WI38 (cell line): Measurements from ENCODE around the gene WDFY4.

Experiments used
- H3K4me3 ChIP-seq: 2 replicates; pipeline ENCODE4 v1.5.1; 2011; ENCODE audit warnings: low read depth, mild to moderate bottlenecking, control low read depth, low read length
- TF ChIP-seq, protein P1 (sequence below): IDR thresholded peaks from 2 replicates; pipeline ENCODE4 v1.5.1; 2012; ENCODE audit warnings: low read depth, mild to moderate bottlenecking, control low read depth, low read length

Gene WDFY4

GRCh38 chr10:49012603-49013002, 327.9 kb downstream of the WDFY4 start:
- TF ChIP-seq, protein P1, sequence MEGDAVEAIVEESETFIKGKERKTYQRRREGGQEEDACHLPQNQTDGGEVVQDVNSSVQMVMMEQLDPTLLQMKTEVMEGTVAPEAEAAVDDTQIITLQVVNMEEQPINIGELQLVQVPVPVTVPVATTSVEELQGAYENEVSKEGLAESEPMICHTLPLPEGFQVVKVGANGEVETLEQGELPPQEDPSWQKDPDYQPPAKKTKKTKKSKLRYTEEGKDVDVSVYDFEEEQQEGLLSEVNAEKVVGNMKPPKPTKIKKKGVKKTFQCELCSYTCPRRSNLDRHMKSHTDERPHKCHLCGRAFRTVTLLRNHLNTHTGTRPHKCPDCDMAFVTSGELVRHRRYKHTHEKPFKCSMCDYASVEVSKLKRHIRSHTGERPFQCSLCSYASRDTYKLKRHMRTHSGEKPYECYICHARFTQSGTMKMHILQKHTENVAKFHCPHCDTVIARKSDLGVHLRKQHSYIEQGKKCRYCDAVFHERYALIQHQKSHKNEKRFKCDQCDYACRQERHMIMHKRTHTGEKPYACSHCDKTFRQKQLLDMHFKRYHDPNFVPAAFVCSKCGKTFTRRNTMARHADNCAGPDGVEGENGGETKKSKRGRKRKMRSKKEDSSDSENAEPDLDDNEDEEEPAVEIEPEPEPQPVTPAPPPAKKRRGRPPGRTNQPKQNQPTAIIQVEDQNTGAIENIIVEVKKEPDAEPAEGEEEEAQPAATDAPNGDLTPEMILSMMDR: no peak
- H3K4me3 ChIP-seq: no peak overlapping the region

GRCh38 chr10:49015700-49016099, 331.0 kb downstream of the WDFY4 start:
- no peak overlapping the region for H3K4me3 ChIP-seq
- TF ChIP-seq, protein P1: no peak

DNA sequence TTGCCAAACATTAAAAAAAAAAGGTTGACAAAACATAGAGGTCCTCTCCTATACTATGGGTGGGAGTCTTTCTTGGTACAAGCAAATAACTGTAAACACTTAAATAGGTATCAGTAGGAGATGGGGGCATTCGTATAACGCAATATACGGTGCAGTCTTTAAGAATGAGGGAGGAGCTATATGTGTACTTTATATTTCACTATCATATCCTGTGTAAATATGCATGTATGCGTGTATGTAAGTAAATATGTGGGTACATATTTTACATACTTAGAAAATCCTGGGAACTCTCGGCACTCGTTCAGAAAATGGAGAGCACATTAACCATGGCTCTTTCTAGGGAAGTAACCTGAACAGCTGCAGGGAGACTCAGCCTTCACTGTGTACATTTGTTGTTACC, 337.0 kb downstream of the WDFY4 start:
- TF ChIP-seq, protein P1: no peak
- H3K4me3 ChIP-seq: no peak overlapping the region

DNA sequence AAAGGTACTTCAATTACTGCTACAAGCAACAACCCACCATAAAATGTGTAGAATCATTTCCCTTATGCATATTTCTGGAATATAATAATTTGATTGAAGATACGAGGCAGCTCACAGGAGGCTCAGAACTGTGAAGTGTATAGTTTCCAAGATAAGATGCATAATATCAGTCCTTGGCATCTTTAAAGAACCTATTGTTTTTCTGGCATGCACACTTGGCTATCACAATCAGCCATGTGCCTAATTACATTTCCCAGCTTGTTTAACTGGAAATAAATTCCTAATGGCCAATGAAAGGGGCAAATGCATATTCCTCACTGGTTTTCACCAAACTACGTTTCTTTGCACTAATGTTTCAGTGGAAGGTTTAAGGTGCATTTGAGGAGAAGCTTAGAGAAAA, 338.4 kb downstream of the WDFY4 start:
- TF ChIP-seq, protein P1: no peak
- H3K4me3 ChIP-seq: no peak overlapping the region

DNA sequence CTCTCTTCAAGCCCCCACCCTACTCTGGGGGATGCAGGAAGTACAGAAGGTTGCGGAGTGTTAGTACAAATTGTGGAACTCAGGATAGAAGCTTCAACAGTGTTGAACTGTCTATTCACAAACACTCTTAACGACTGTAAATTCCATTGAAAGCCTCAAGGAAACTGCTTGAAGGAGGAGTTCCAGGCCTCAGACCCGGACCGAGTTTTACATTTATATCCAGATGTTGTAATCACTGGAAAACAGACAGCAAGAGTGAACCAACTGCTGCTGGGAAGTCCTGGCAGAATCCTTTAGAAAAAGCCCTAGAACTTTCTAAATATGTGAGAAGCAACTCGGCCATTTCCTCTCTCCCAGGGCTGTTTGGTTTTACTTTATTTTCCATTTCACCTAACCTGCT, 339.1 kb downstream of the WDFY4 start:
- TF ChIP-seq, protein P1: no peak
- H3K4me3 ChIP-seq: no peak overlapping the region

DNA sequence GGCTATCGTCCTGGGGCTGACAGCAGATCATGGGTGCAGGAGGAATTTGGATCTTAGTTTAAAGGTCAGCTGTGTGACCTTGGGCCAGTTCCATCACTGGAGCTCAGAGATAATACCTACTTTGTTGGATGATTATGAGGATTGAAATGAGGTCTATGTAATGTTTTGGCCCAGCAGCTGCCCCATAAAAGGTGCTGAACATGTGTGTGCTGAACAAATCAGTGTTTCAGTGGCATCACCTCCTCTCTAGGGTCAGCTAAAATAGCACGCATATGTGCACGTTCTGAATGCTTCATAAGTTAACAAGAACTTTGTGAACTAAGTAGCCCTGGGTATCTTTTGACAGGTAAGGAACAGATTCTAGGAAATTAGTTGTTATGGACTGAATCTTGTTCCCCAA, 339.8 kb downstream of the WDFY4 start:
- TF ChIP-seq, protein P1: no peak
- H3K4me3 ChIP-seq: no peak overlapping the region

DNA sequence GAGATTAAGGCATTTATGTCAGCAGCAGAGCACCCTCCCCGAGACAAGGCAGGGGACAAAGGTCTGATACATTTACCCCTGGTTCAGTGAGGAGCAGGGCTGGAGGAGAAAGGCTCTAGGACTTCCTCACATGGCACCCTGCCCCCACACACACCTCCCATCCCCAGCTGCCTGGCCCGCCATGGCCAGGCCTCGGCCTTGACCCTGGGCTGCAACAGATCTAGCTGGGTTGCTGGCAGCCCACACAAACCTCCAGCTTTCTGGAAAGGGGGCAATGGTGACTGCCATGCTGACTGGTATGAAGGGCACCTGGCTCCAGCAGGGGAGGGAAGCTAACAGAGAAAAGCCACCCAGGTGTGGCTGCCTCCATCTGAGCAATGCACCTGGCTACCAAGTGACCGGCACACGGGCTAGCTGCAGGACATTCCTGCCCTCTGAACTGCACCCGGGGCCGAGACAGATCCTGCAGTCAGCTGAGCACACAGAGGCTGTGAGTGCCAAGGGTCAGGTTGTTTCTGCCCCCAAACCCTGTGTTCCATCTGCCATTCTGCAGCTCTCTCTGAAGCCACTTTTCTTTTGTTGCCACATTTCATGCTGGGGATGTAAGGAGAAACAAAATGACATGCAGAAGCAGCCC, 340.8 kb downstream of the WDFY4 start:
- no peak overlapping the region for H3K4me3 ChIP-seq
- TF ChIP-seq, protein P1: no peak
